K562 (cell line): Measurements from ENCODE around the gene PACSIN1. TPM values are rescaled to one million over a fixed set of nuclear protein-coding genes. Genes with fewer than 3 reads are reported as not detected.

Experiments used
- ATAC-seq: fragments of 200-7000 bp; cut with Tn5 transposase; 3 replicates; pipeline ENCODE4 v1.9.1; 2020; ENCODE audit warnings: moderate library complexity
- BruUV-seq: library from RNA; stranded (reverse); fragments of 400-500 nt; replicated peaks from 2 replicates; lab custom pipeline; 2021; lab: Mats Ljungman, UMichigan
- CTCF ChIA-PET: fragments of 300-600 bp; formaldehyde crosslinking; extraction: SDS; loops from one replicate; lab custom pipeline; 2021; ENCODE audit warnings: low intra/inter-chr PET ratio; lab: Yijun Ruan, JAX
- POLR2A ChIA-PET: fragments of 300-600, 350-650 bp; sonication (Branson Sonifier 250); formaldehyde crosslinking; extraction: SDS; loops from one replicate; lab custom pipeline; 2021; ENCODE audit warnings: antibody characterized with exemption, inconsistent platforms; lab: Yijun Ruan, JAX
- DNase-seq, 4 experiments: peaks; one replicate each; pipeline versions ENCODE4 v3.0.0 to v3.0.0-alpha.2; 2011 to 2018; ENCODE audit warnings: low spot score in 3 of 4, mixed read lengths in 3 of 4; ENCODE audit errors: extremely low read depth in 1 of 4
- FAIRE-seq: peaks from 2 replicates; lab custom pipeline; 2011; peaks lifted over from hg19 to GRCh38; lab: Jason Lieb, UNC
- H2AFZ ChIP-seq: 2 replicates; pipeline ENCODE4 v1.6.0; 2011; ENCODE audit warnings: low read depth, low read length, control low read depth, inconsistent platforms
- H3K27ac ChIP-seq: fragments of 200-600 bp; 3 replicates; pipeline ENCODE4 v1.8.0; 2011; ENCODE audit warnings: low read depth, mild to moderate bottlenecking, control low read depth, inconsistent platforms, low read length, moderate library complexity, mixed read lengths; ENCODE audit errors: extremely low read depth
- H3K27me3 ChIP-seq, 2 experiments: fragments of 300-600 bp in 1 of 2; 2 replicates in 1 of 2; 3 replicates in 1 of 2; pipeline versions ENCODE4 v1.6.0 to v1.8.0; 2011; ENCODE audit warnings: inconsistent platforms in 2 of 2, low read length in 2 of 2, mild to moderate bottlenecking in 1 of 2, mixed read lengths in 1 of 2, moderate library complexity in 1 of 2; ENCODE audit not compliant: control insufficient read depth in 2 of 2, insufficient read depth in 2 of 2
- H3K36me3 ChIP-seq: fragments of 300-600 bp; 3 replicates; pipeline ENCODE4 v1.8.0; 2011; ENCODE audit warnings: mild to moderate bottlenecking, low read length, inconsistent platforms; ENCODE audit not compliant: control insufficient read depth, insufficient read depth
- H3K4me1 ChIP-seq, 2 experiments: fragments of 200-600 bp in 1 of 2; replicated peaks in 1 of 2; 2 replicates in 1 of 2; 3 replicates in 1 of 2; pipeline versions ENCODE4 v1.5.1 to v1.8.0; 2011; ENCODE audit warnings: inconsistent platforms in 2 of 2, low read length in 2 of 2, mild to moderate bottlenecking in 1 of 2, mixed read lengths in 1 of 2, moderate library complexity in 1 of 2; ENCODE audit not compliant: control insufficient read depth in 2 of 2, insufficient read depth in 2 of 2
- H3K4me2 ChIP-seq: 2 replicates; pipeline ENCODE4 v1.6.1; 2011; ENCODE audit warnings: low read length, control low read depth, inconsistent platforms, mixed read lengths; ENCODE audit not compliant: insufficient read depth
- H3K4me3 ChIP-seq: fragments of 200-600 bp; sonication (generic), shearing (Covaris generic); 2 replicates; pipeline ENCODE4 v1.5.1; 2016; ENCODE audit warnings: control low read depth, inconsistent platforms
- H3K79me2 ChIP-seq: fragments of 200-600 bp; 3 replicates; pipeline ENCODE4 v1.8.0; 2011; ENCODE audit warnings: low read length, inconsistent platforms; ENCODE audit not compliant: control insufficient read depth, insufficient read depth
- H3K9ac ChIP-seq, 2 experiments: 2 replicates each; pipeline versions ENCODE4 v1.6.0 to v1.6.1; 2011; ENCODE audit warnings: low read depth in 2 of 2, low read length in 2 of 2, control low read depth in 1 of 2, inconsistent platforms in 1 of 2, mild to moderate bottlenecking in 1 of 2, mixed read lengths in 1 of 2; ENCODE audit not compliant: insufficient read depth in 1 of 2
- H3K9me1 ChIP-seq: one replicate; pipeline ENCODE4 v1.6.0; 2011; ENCODE audit warnings: inconsistent platforms, mild to moderate bottlenecking, low read length, moderate library complexity; ENCODE audit not compliant: control insufficient read depth, insufficient read depth
- H3K9me3 ChIP-seq: replicated peaks from 2 replicates; pipeline ENCODE4 v1.5.1; 2011; ENCODE audit warnings: low read depth, low read length, inconsistent platforms; ENCODE audit not compliant: control insufficient read depth, insufficient read depth
- H4K20me1 ChIP-seq: replicated peaks from 2 replicates; pipeline ENCODE4 v1.6.1; 2011; ENCODE audit warnings: low read length, inconsistent platforms, mixed read lengths; ENCODE audit not compliant: control insufficient read depth, insufficient read depth
- ATF1 ChIP-seq, 2 experiments: fragments of 450-650 bp in 1 of 2; IDR thresholded peaks; 2 replicates each; pipeline ENCODE4 v1.6.1; 2016; ENCODE audit warnings: missing compliant biosample characterization in 1 of 2, missing genetic modification characterization in 1 of 2
- BDP1 ChIP-seq: IDR thresholded peaks from 3 replicates; pipeline ENCODE4 v1.6.1; 2011; ENCODE audit not compliant: insufficient read length, insufficient read depth
- CTCF ChIP-seq, 3 experiments: IDR thresholded peaks in 2 of 3; conservative IDR thresholded peaks in 1 of 3; 2 replicates each; pipeline ENCODE4 v1.5.1; 2011 to 2012; ENCODE audit warnings: low read length in 3 of 3, mild to moderate bottlenecking in 3 of 3, control low read depth in 2 of 3, improper control_type of control experiment in 1 of 3, inconsistent platforms in 1 of 3, low read depth in 1 of 3, mixed read lengths in 1 of 3, moderate library complexity in 1 of 3; ENCODE audit not compliant: insufficient read depth in 2 of 3
- CTCFL ChIP-seq: IDR thresholded peaks from 2 replicates; pipeline ENCODE4 v1.6.1; 2011; ENCODE audit warnings: borderline replicate concordance, low read depth, mild to moderate bottlenecking, moderate library complexity, low read length; ENCODE audit not compliant: insufficient read depth, poor library complexity, severe bottlenecking
- E2F5 ChIP-seq: sonication (generic); formaldehyde crosslinking; IDR thresholded peaks from 2 replicates; pipeline ENCODE4 v1.8.0; 2022; ENCODE audit warnings: mild to moderate bottlenecking, missing genetic modification reagents
- EP300 ChIP-seq: IDR thresholded peaks from 2 replicates; pipeline ENCODE4 v1.6.1; 2012; ENCODE audit warnings: low read length, improper control_type of control experiment
- ETV1 ChIP-seq: fragments of 450-650 bp; conservative IDR thresholded peaks from 2 replicates; pipeline ENCODE4 v1.6.1; 2016; ENCODE audit warnings: missing genetic modification characterization, control low read depth, low read depth, missing compliant biosample characterization
- KLF1 ChIP-seq: fragments of 450-650 bp; IDR thresholded peaks from 2 replicates; pipeline ENCODE4 v1.6.1; 2016; ENCODE audit warnings: missing genetic modification characterization, missing compliant biosample characterization
- KLF13 ChIP-seq: fragments of 450-650 bp; IDR thresholded peaks from 2 replicates; pipeline ENCODE4 v1.6.1; 2016; ENCODE audit warnings: missing genetic modification characterization, low read depth, mild to moderate bottlenecking, missing compliant biosample characterization, moderate library complexity, borderline replicate concordance
- MEF2D ChIP-seq: conservative IDR thresholded peaks from 2 replicates; pipeline ENCODE4 v1.6.1; 2016; ENCODE audit warnings: low read depth, missing genetic modification characterization, missing compliant biosample characterization
- POLR2AphosphoS2 ChIP-seq: IDR thresholded peaks from 2 replicates; pipeline ENCODE4 v1.6.1; 2012; ENCODE audit warnings: low read length, improper control_type of control experiment
- RAD21 ChIP-seq, 2 experiments: fragments of 250-450 bp in 1 of 2; fragments of 450-650 bp in 1 of 2; sonication (Bioruptor Pico) in 1 of 2; formaldehyde crosslinking in 1 of 2; IDR thresholded peaks in 1 of 2; conservative IDR thresholded peaks in 1 of 2; 2 replicates each; pipeline versions ENCODE4 v1.4.0 to v1.8.0; 2020 to 2022; ENCODE audit warnings: mild to moderate bottlenecking in 2 of 2, moderate library complexity in 1 of 2
- SRSF9 ChIP-seq: fragments of 200-400 bp; formaldehyde crosslinking; IDR thresholded peaks from 2 replicates; pipeline ENCODE4 v1.6.1; 2017; ENCODE audit warnings: low read depth, low read length, borderline replicate concordance
- VEZF1 ChIP-seq: fragments of 200-800 bp; sonication (Bioruptor generic); IDR thresholded peaks from 2 replicates; pipeline ENCODE4 v1.6.1; 2017; ENCODE audit warnings: missing genetic modification characterization, missing compliant biosample characterization
- ZEB2 ChIP-seq: fragments of 450-650 bp; IDR thresholded peaks from 2 replicates; pipeline ENCODE4 v1.6.1; 2016
- WGBS: fragments of 100-300 bp; shearing (Covaris generic); methylation state at CpG from one replicate; pipeline ENCODE4 v1.1.6; 2016; ENCODE audit warnings: low coverage, mixed read lengths; ENCODE audit not compliant: insufficient coverage; ENCODE audit errors: missing lambda C conversion rate; 5-methylcytosine and 5-hydroxymethylcytosine counted together
- in situ Hi-C: fragments of 300-500 bp; cut with MboI; formaldehyde crosslinking; loops from 4 replicates; pipeline ENCODE4 v1.15.0; 2018; ENCODE audit warnings: inconsistent platforms, mixed read lengths
- intact Hi-C: fragments of 100-400 bp; cut with micrococcal nuclease; formaldehyde crosslinking; loops from 2 replicates; pipeline ENCODE4 v1.14.2; 2022
- polyA plus RNA-seq, 8 experiments: library from polyadenylated mRNA; depleted of rRNA in 4 of 8; stranded (reverse) in 5 of 8; unstranded in 3 of 8; fragments of >200 nt; fragmentation: Nextera tagmentation in 2 of 8; fragmentation: Illumina TruSeq in 1 of 8; extraction: Ambion mirVana in 2 of 8; extraction: Trizol in 1 of 8; gene quantifications; 2 replicates each; pipeline versions ENCODE4 v1.2.1 to v1.2.3, GENCODE V29; 2011 to 2014; ENCODE audit warnings: inconsistent platforms in 1 of 8, missing spikeins in 1 of 8
- total RNA-seq, 7 experiments: library from RNA; depleted of rRNA in 6 of 7; stranded (reverse); fragments of >200 nt in 6 of 7; fragmentation: Illumina TruSeq in 2 of 7; extraction: Trizol in 2 of 7; gene quantifications; 2 replicates each; pipeline versions ENCODE4 v1.2.1 to v1.2.3, GENCODE V29; 2011 to 2021; ENCODE audit warnings: low replicate concordance in 1 of 7

Gene PACSIN1
- total and polyA plus RNA-seq, 9 of the 15 experiments (the other 6 are each of a cell fraction or from before 2014, with no cell fraction given): 0.01 to 1.7 (median 0.45) TPM

GRCh38 chr6:34575326-34575725 is 109.5 kb downstream of the PACSIN1 start:
- Histone ChIP-seq H3K9me1 (no peaks in the 10 kb centered on the region), H3K4me3 (no peak overlapping the region), H4K20me1 (no peaks in the 10 kb centered on the region; the same call in 1 of the 2 replicates), H3K27me3 (no peaks in the 10 kb centered on the region), H3K4me2 (no peak overlapping the region), H3K27ac (no peak overlapping the region), H3K79me2 (no peaks in the 10 kb centered on the region), H3K4me1 (peaks cover 10 to 30% of the 10 kb centered on the region in 2 experiments; a peak in 4 of 5 replicates), H3K9ac (no peak overlapping the region), H3K9me3 (no peaks in the 10 kb centered on the region), H2AFZ (no peak overlapping the region), H3K36me3 (no peaks in the 10 kb centered on the region)
- DNase-seq: peak; percentile 52 to 83 (median 75)
- POLR2A ChIA-PET: interaction anchor here (1.0 to 1.5 kb wide), 4 partner anchors 9 to 19 kb away, joined by 3 to 6 read pairs (median 4); no protein-coding TSS in a partner anchor
- intact Hi-C loops (no loop called here), in situ Hi-C loops (no loop called here)
- peak; percentile 56 for ATAC-seq
- CTCF ChIA-PET: interaction anchor here (0.5 kb wide), 1 partner anchor 22 kb away, joined by 3 read pairs; no protein-coding TSS in a partner anchor
- no peak for FAIRE-seq
- BruUV-seq: no TSS peak
- 33% methylated on average over 3 of the region's 3 CpGs for WGBS
- TF ChIP-seq ATF1 (CRISPR knock-in tag; IDR thresholded peaks at IDR 0.05) (no peak), ATF1 (tag; IDR thresholded peaks at IDR 0.05) (no peak), RAD21 (CRISPR knock-in tag; conservative IDR thresholded peaks at IDR 0.05 in 1 of 2, IDR thresholded peaks at IDR 0.05 in 1 of 2) (peak in 1 of 2 experiments; percentile 30; a peak in 2 of 4 replicates), BDP1 (no peak), ZEB2 (no peak), POLR2AphosphoS2 (no peak), KLF1 (peak; percentile 79), ETV1 (0 out of 2 replicates have a peak, but pooled peaks have one; percentile 12), SRSF9 (no peak), VEZF1 (CRISPR knock-in tag) (peak; percentile 33; the same call in 1 of the 2 replicates), E2F5 (no peak), MEF2D (tag) (no peak), KLF13 (tag) (peak; percentile 64; the same call in 1 of the 2 replicates), CTCFL (peak; percentile 44), CTCF (IDR thresholded peaks at IDR 0.05 in 2 of 3, conservative IDR thresholded peaks at IDR 0.05 in 1 of 3; ENCODE audit: insufficient read depth in 2 of 3, low read depth in 1 of 3, low read length in 3 of 3) (peak; percentile 10 to 33 (median 13); a peak in 2 of 6 replicates), EP300 (no peak)
